ENCODE measurements around the gene PCSK5.

- no peak for TF ChIP-seq CTCF (IDR thresholded peaks at IDR 0.05; ENCODE audit: low read length)
- no peak for TF ChIP-seq EZH2 (optimal IDR thresholded peaks at IDR 0.05; ENCODE audit: low read depth, low read length)
Measured at GRCh38 chr9:76298521-76299144, 408.2 kb downstream of the PCSK5 start.
